GM21786 (cell line): ENCODE measurements around the gene AQP5.

ENCODE experiments used
- ATAC-seq: cut with Tn5 transposase; IDR thresholded peaks from one replicate; pipeline ENCODE4 v1.9.1; 2021; ENCODE audit not compliant: unreplicated experiment

The AQP5 gene

GRCh38 chr12:49932023-49932422 lies 29.6 kb upstream of the AQP5 start:
- no peak for ATAC-seq

- no peak for ATAC-seq
Observed at GRCh38 chr12:49932533-49933130, 29.0 kb upstream of the AQP5 start.

- no peak for ATAC-seq
Observed at GRCh38 chr12:49933796-49934195, 27.9 kb upstream of the AQP5 start.

GRCh38 chr12:49934505-49934904 lies 27.2 kb upstream of the AQP5 start:
- ATAC-seq, result no peak

- no peak for ATAC-seq
Observed at GRCh38 chr12:49936925-49937324, 24.7 kb upstream of the AQP5 start.

GRCh38 chr12:49937639-49938300 lies 23.9 kb upstream of the AQP5 start:
- no peak for ATAC-seq

GRCh38 chr12:49939307-49939706 lies 22.4 kb upstream of the AQP5 start:
- ATAC-seq, result no peak

- no peak for ATAC-seq
Observed at GRCh38 chr12:49939707-49940106, 22.0 kb upstream of the AQP5 start.

- ATAC-seq, result no peak
Observed at GRCh38 chr12:49941556-49942511, 19.8 kb upstream of the AQP5 start.

- ATAC-seq, result no peak
Observed at GRCh38 chr12:49942512-49942893, 19.2 kb upstream of the AQP5 start.

GRCh38 chr12:49942921-49943624 lies 18.6 kb upstream of the AQP5 start:
- ATAC-seq, result no peak

- ATAC-seq, result no peak
Observed at GRCh38 chr12:49943625-49943960, 18.1 kb upstream of the AQP5 start.

- ATAC-seq, result no peak
Observed at GRCh38 chr12:49944046-49944445, 17.6 kb upstream of the AQP5 start.

GRCh38 chr12:49944718-49945117 lies 17.0 kb upstream of the AQP5 start:
- ATAC-seq, result no peak

- ATAC-seq, result peak; percentile 88
Observed at GRCh38 chr12:49945394-49946080, 16.1 kb upstream of the AQP5 start.

- no peak for ATAC-seq
Observed at GRCh38 chr12:49946086-49946485, 15.6 kb upstream of the AQP5 start.

- ATAC-seq, result no peak
Observed at GRCh38 chr12:49946497-49946896, 15.2 kb upstream of the AQP5 start.

GRCh38 chr12:49947593-49948226 lies 14.0 kb upstream of the AQP5 start:
- no peak for ATAC-seq

- no peak for ATAC-seq
Observed at GRCh38 chr12:49948866-49949845, 12.5 kb upstream of the AQP5 start.
